Activated CD8-positive, alpha-beta memory T cell treated with anti-CD3 and anti-CD28 coated beads, Interleukin-2, amount 10 ng/mL, durations not matched to agents 7 days and 5 days (primary cell): ENCODE data around the gene IFNA16. TPM values are rescaled to one million over a fixed set of nuclear protein-coding genes. Genes with fewer than 3 reads are reported as not detected.
"Not testable (repeated sequence)": the region's sequence is repeated elsewhere in the genome, so short reads cannot be mapped to it uniquely, and the experiment has no call there.

Source experiments
- ATAC-seq: fragments of 150-1000 bp; cut with Tn5 transposase; one replicate; pipeline ENCODE4 v1.10.0; 2021; ENCODE audit warnings: moderate library complexity
- CTCF ChIA-PET: fragments of 350-600 bp; sonication (Branson Sonifier 250); formaldehyde crosslinking; loops from one replicate; lab custom pipeline; 2021; ENCODE audit warnings: antibody characterized with exemption; lab: Charles Lee
- DNase-seq: peaks from one replicate; pipeline ENCODE4 v3.0.0-alpha.2; 2020
- H3K27ac Mint-ChIP-seq: one replicate; pipeline ENCODE4 v1.8.0; 2021; ENCODE audit warnings: mild to moderate bottlenecking, mixed read lengths
- H3K27me3 Mint-ChIP-seq: one replicate; pipeline ENCODE4 v1.8.0; 2021; ENCODE audit warnings: mixed read lengths
- H3K36me3 Mint-ChIP-seq: one replicate; pipeline ENCODE4 v1.8.0; 2021; ENCODE audit warnings: mild to moderate bottlenecking, mixed read lengths
- H3K4me1 Mint-ChIP-seq: one replicate; pipeline ENCODE4 v1.8.0; 2021; ENCODE audit warnings: mixed read lengths
- H3K4me3 Mint-ChIP-seq: one replicate; pipeline ENCODE4 v1.8.0; 2021; ENCODE audit warnings: mild to moderate bottlenecking, moderate library complexity, mixed read lengths
- H3K9me3 Mint-ChIP-seq: one replicate; pipeline ENCODE4 v1.8.0; 2022; ENCODE audit warnings: low read depth, mixed read lengths
- total RNA-seq, 2 experiments: library from RNA; stranded (reverse); gene quantifications; one replicate each; pipeline ENCODE4 v1.2.3, GENCODE V29; 2021

The IFNA16 gene
- total RNA-seq, 2 experiments from 2014 or later = not detected

- Mint-ChIP-seq H3K27me3 (peaks cover 12% of the 10 kb centered on the region), H3K9me3 (no peaks in the 10 kb centered on the region), H3K4me1 (peaks cover 2% of the 10 kb centered on the region), H3K36me3 (no peaks in the 10 kb centered on the region), H3K27ac (no peak within 1 kb of the TSS), H3K4me3 (no peak within 1 kb of the TSS)
- no peak for ATAC-seq
- CTCF ChIA-PET = interaction anchor here (1.1 to 1.2 kb wide), 2 partner anchors 68 to 168 kb away, joined by 3 to 4 read pairs; no protein-coding TSS in a partner anchor
- no peak for DNase-seq
Observed at GRCh38 chr9:21228122-21228521, 11.0 kb upstream of the IFNA16 start, which contains the start of gene IFNA17. IFNA17 (minus strand) TSS chr9:21228222; CDS start chr9:21228173, 49 bp downstream.

GRCh38 chr9:21213411-21214326 is 3.4 kb downstream of the IFNA16 start:
- peaks cover 33% of the 10 kb centered on the region for H3K27me3 Mint-ChIP-seq
- CTCF ChIA-PET = interaction anchor here (1.0 to 2.6 kb wide), 6 partner anchors 17 to 182 kb away, joined by 3 to 12 read pairs (median 5); no protein-coding TSS in a partner anchor
- not testable (repeated sequence) for H3K36me3 Mint-ChIP-seq, H3K4me3 Mint-ChIP-seq, H3K27ac Mint-ChIP-seq, H3K9me3 Mint-ChIP-seq, DNase-seq, H3K4me1 Mint-ChIP-seq
- ATAC-seq = peak; percentile 42

GRCh38 chr9:21212160-21212559 is 5.0 kb downstream of the IFNA16 start:
- H3K27me3 Mint-ChIP-seq = peaks cover 22% of the 10 kb centered on the region
- DNase-seq, H3K9me3 Mint-ChIP-seq, ATAC-seq, H3K27ac Mint-ChIP-seq, H3K4me3 Mint-ChIP-seq, H3K36me3 Mint-ChIP-seq, H3K4me1 Mint-ChIP-seq: not testable (repeated sequence)
- CTCF ChIA-PET = interaction anchor here (2.6 kb wide), 2 partner anchors 17 to 28 kb away, joined by 6 to 12 read pairs; no protein-coding TSS in a partner anchor

GRCh38 chr9:21210782-21211181 is 6.3 kb downstream of the IFNA16 start:
- DNase-seq, H3K4me3 Mint-ChIP-seq, H3K4me1 Mint-ChIP-seq, CTCF ChIA-PET, H3K27ac Mint-ChIP-seq, ATAC-seq, H3K36me3 Mint-ChIP-seq, H3K9me3 Mint-ChIP-seq: not testable (repeated sequence)
- peaks cover 21% of the 10 kb centered on the region for H3K27me3 Mint-ChIP-seq

- DNase-seq (no peak), ATAC-seq (no peak)
- H3K4me3 Mint-ChIP-seq = no peak overlapping the region
- peaks cover 5% of the 10 kb centered on the region for H3K4me1 Mint-ChIP-seq
- CTCF ChIA-PET = no interaction called here
- H3K27me3 Mint-ChIP-seq = peaks cover 21% of the 10 kb centered on the region
- H3K36me3 Mint-ChIP-seq = no peaks in the 10 kb centered on the region
- no peak overlapping the region for H3K27ac Mint-ChIP-seq
- no peaks in the 10 kb centered on the region for H3K9me3 Mint-ChIP-seq
Observed at GRCh38 chr9:21210311-21210710, 6.8 kb downstream of the IFNA16 start.

GRCh38 chr9:21207043-21207442 is 10.1 kb downstream of the IFNA16 start, which contains the start of gene IFNA10:
IFNA10 (minus strand) TSS chr9:21207143; CDS start chr9:21207097, 46 bp downstream.
- H3K9me3 Mint-ChIP-seq, H3K27ac Mint-ChIP-seq, CTCF ChIA-PET, H3K36me3 Mint-ChIP-seq, H3K4me3 Mint-ChIP-seq, DNase-seq, H3K4me1 Mint-ChIP-seq, ATAC-seq: not testable (repeated sequence)
- peaks cover 32% of the 10 kb centered on the region for H3K27me3 Mint-ChIP-seq

GRCh38 chr9:21205204-21205603 is 11.9 kb downstream of the IFNA16 start:
- Mint-ChIP-seq H3K4me1 (peaks cover 4% of the 10 kb centered on the region), H3K27ac (no peak overlapping the region), H3K27me3 (peaks cover 46% of the 10 kb centered on the region), H3K9me3 (no peaks in the 10 kb centered on the region), H3K36me3 (no peaks in the 10 kb centered on the region), H3K4me3 (no peak overlapping the region)
- DNase-seq (no peak), ATAC-seq (no peak)
- CTCF ChIA-PET = no interaction called here

- H3K4me1 Mint-ChIP-seq = not testable (repeated sequence)
- peaks cover 45% of the 10 kb centered on the region for H3K27me3 Mint-ChIP-seq
- CTCF ChIA-PET = interaction anchor here (1.8 kb wide), 1 partner anchor 8 kb away, joined by 3 read pairs; no protein-coding TSS in a partner anchor
Observed at GRCh38 chr9:21202105-21202504, 15.0 kb downstream of the IFNA16 start, which contains the start of gene IFNA7. IFNA7 (minus strand) TSS chr9:21202205; CDS start chr9:21202165, 40 bp downstream.

GRCh38 chr9:21194867-21195776 is 22.0 kb downstream of the IFNA16 start:
- H3K4me1 Mint-ChIP-seq, H3K9me3 Mint-ChIP-seq, H3K36me3 Mint-ChIP-seq, H3K27ac Mint-ChIP-seq: not testable (repeated sequence)
- DNase-seq (peak; percentile 70), ATAC-seq (peak; percentile 90)
- H3K27me3 Mint-ChIP-seq = peaks cover 16% of the 10 kb centered on the region
- peak overlapping the region; percentile 36 for H3K4me3 Mint-ChIP-seq
- CTCF ChIA-PET = interaction anchor here (0.7 to 2.7 kb wide), 25 partner anchors 8 to 593 kb away, joined by 3 to 16 read pairs (median 4); partner anchors contain the start of genes IFNA7 and KLHL9

More at GRCh38 chr9:21202105-21202504, 15.0 kb downstream of the IFNA16 start, which contains the start of gene IFNA7:
- not testable (repeated sequence) for H3K36me3 Mint-ChIP-seq, H3K27ac Mint-ChIP-seq, ATAC-seq, DNase-seq, H3K4me3 Mint-ChIP-seq, H3K9me3 Mint-ChIP-seq

GRCh38 chr9:21187487-21187886 is 29.6 kb downstream of the IFNA16 start, which contains the start of gene IFNA4:
IFNA4 (minus strand) TSS chr9:21187587; CDS start chr9:21187531, 56 bp downstream.
- CTCF ChIA-PET = interaction anchor here (1.4 kb wide), 1 partner anchor 65 kb away, joined by 3 read pairs; no protein-coding TSS in a partner anchor
- ATAC-seq = not testable (repeated sequence)
- H3K4me1 Mint-ChIP-seq = peaks cover 12% of the 10 kb centered on the region

GRCh38 chr9:21182810-21183736 is 34.0 kb downstream of the IFNA16 start:
- not testable (repeated sequence) for H3K4me3 Mint-ChIP-seq, H3K27ac Mint-ChIP-seq, H3K36me3 Mint-ChIP-seq, H3K9me3 Mint-ChIP-seq
- peaks cover 10% of the 10 kb centered on the region for H3K27me3 Mint-ChIP-seq
- CTCF ChIA-PET = interaction anchor here (0.6 to 3.0 kb wide), 23 partner anchors 9 to 272 kb away, joined by 3 to 18 read pairs (median 5); no protein-coding TSS in a partner anchor
- peaks cover 12% of the 10 kb centered on the region for H3K4me1 Mint-ChIP-seq
- peak; percentile 93 for ATAC-seq
- peak; percentile 56 for DNase-seq

More at GRCh38 chr9:21187487-21187886, 29.6 kb downstream of the IFNA16 start, which contains the start of gene IFNA4:
- not testable (repeated sequence) for H3K9me3 Mint-ChIP-seq, DNase-seq, H3K36me3 Mint-ChIP-seq, H3K4me3 Mint-ChIP-seq, H3K27ac Mint-ChIP-seq
- peaks cover 16% of the 10 kb centered on the region for H3K27me3 Mint-ChIP-seq
